22Rv1 (cell line): Measurements from ENCODE around the gene NLRP4.

Source experiments
- CTCF ChIP-seq: fragments of 450-650 bp; IDR thresholded peaks from 2 replicates; pipeline ENCODE4 v1.5.1; 2017; ENCODE audit warnings: mild to moderate bottlenecking
- ZFX ChIP-seq: fragments of 450-650 bp; IDR thresholded peaks from 2 replicates; pipeline ENCODE4 v1.6.1; 2017; ENCODE audit warnings: antibody characterized with exemption, borderline replicate concordance

GRCh38 chr19:55838251-55838650 is 1.9 kb downstream of the NLRP4 start:
- no peak for TF ChIP-seq CTCF
- TF ChIP-seq ZFX = no peak
